SK-N-MC (cell line): Measurements from ENCODE around the gene DPY30.

ENCODE experiments used
- DNase-seq: peaks from one replicate; pipeline ENCODE4 v3.0.0-alpha.2; 2011; ENCODE audit warnings: low read depth, low spot score
- H3K27ac ChIP-seq: fragments of 200-600 bp; sonication (generic); 2 replicates; pipeline ENCODE4 v1.5.1; 2016; ENCODE audit warnings: mixed run types
- H3K36me3 ChIP-seq: fragments of 200-600 bp; sonication (generic); 2 replicates; pipeline ENCODE4 v1.6.1; 2017; ENCODE audit warnings: antibody characterized with exemption, low read length, mixed read lengths; ENCODE audit not compliant: insufficient read depth
- H3K4me3 ChIP-seq: fragments of 200-600 bp; sonication (generic); 2 replicates; pipeline ENCODE4 v1.5.1; 2016
- H3K9ac ChIP-seq: fragments of 200-600 bp; sonication (generic); 2 replicates; pipeline ENCODE4 v1.8.0; 2017; ENCODE audit warnings: mixed run types, mixed read lengths; ENCODE audit not compliant: insufficient read length
- H3K9me3 ChIP-seq: fragments of 200-600 bp; sonication (generic); 2 replicates; pipeline ENCODE4 v1.6.1; 2017; ENCODE audit warnings: low read depth, mild to moderate bottlenecking, antibody characterized with exemption, low read length, moderate library complexity, mixed read lengths
- EZH2 ChIP-seq: fragments of 200-600 bp; sonication (generic); IDR thresholded peaks from one replicate; pipeline ENCODE4 v1.6.1; 2017; ENCODE audit warnings: antibody characterized with exemption
- FOXP2 ChIP-seq: optimal IDR thresholded peaks from 2 replicates; pipeline ENCODE3; 2011; ENCODE audit warnings: mild to moderate bottlenecking, moderate library complexity; ENCODE audit not compliant: insufficient read depth; ENCODE audit errors: extremely low read length, control extremely low read depth
- POLR2AphosphoS5 ChIP-seq: IDR thresholded peaks from 2 replicates; pipeline ENCODE4 v1.6.1; 2012; ENCODE audit warnings: mild to moderate bottlenecking, low read depth, low read length, borderline replicate concordance

The DPY30 gene

GRCh38 chr2:32039447-32040219, at the start of gene DPY30:
DPY30 (minus strand) TSS chr2:32039805; CDS start chr2:32039456, 349 bp downstream.
- Histone ChIP-seq H3K9ac (peak within 1 kb of the TSS; percentile 80), H3K27ac (peak within 1 kb of the TSS; percentile 77), H3K36me3 (peaks cover 10% of the 10 kb centered on the region; the same call in 1 of the 2 replicates), H3K9me3 (no peaks in the 10 kb centered on the region), H3K4me3 (peak within 1 kb of the TSS; percentile 84)
- TF ChIP-seq FOXP2 = no peak
- TF ChIP-seq EZH2 = no peak
- peak; percentile 100 for TF ChIP-seq POLR2AphosphoS5
- no peak for DNase-seq

- Histone ChIP-seq H3K4me3 (no peak overlapping the region), H3K36me3 (peaks cover 10% of the 10 kb centered on the region), H3K9ac (no peak overlapping the region), H3K9me3 (no peaks in the 10 kb centered on the region), H3K27ac (peak overlapping the region; percentile 43; the same call in 1 of the 2 replicates)
- no peak for DNase-seq
- TF ChIP-seq FOXP2 (no peak), EZH2 (no peak), POLR2AphosphoS5 (no peak)
Observed at GRCh38 chr2:32074134-32074506, 34.5 kb upstream of the DPY30 start.

GRCh38 chr2:32067549-32067948, 27.9 kb upstream of the DPY30 start:
- Histone ChIP-seq H3K27ac (no peak overlapping the region), H3K9me3 (no peaks in the 10 kb centered on the region), H3K4me3 (no peak overlapping the region), H3K36me3 (peaks cover 13% of the 10 kb centered on the region), H3K9ac (no peak overlapping the region)
- TF ChIP-seq FOXP2 = no peak
- no peak for TF ChIP-seq EZH2
- TF ChIP-seq POLR2AphosphoS5 = no peak
- DNase-seq = no peak

- H3K9me3 ChIP-seq = no peaks in the 10 kb centered on the region
- TF ChIP-seq FOXP2 (no peak), EZH2 (no peak)
- peak overlapping the region; percentile 86 for H3K9ac ChIP-seq
- H3K4me3 ChIP-seq = peak overlapping the region; percentile 82
- H3K27ac ChIP-seq = 0 out of 2 replicates have a peak overlapping the region, but pooled peaks have one; percentile 29
- no peak for DNase-seq
- 0 out of 2 replicates have a peak, but pooled peaks cover 3% of the 10 kb centered on the region for H3K36me3 ChIP-seq
Observed at GRCh38 chr2:32064713-32065112, 25.1 kb upstream of the DPY30 start.

- Histone ChIP-seq H3K36me3 (0 out of 2 replicates have a peak, but pooled peaks cover 3% of the 10 kb centered on the region), H3K27ac (peak overlapping the region; percentile 87; the same call in 1 of the 2 replicates), H3K9ac (peak overlapping the region; percentile 86), H3K4me3 (peak overlapping the region; percentile 82), H3K9me3 (no peaks in the 10 kb centered on the region)
- TF ChIP-seq EZH2 (no peak), FOXP2 (no peak), POLR2AphosphoS5 (no peak)
- DNase-seq = no peak
Observed at GRCh38 chr2:32064021-32064601, 24.5 kb upstream of the DPY30 start.

- Histone ChIP-seq H3K4me3 (peak within 1 kb of the TSS; percentile 82), H3K27ac (peak within 1 kb of the TSS; percentile 87), H3K9ac (peak within 1 kb of the TSS; percentile 86), H3K9me3 (no peaks in the 10 kb centered on the region), H3K36me3 (0 out of 2 replicates have a peak, but pooled peaks cover 3% of the 10 kb centered on the region)
- peak; percentile 83 for DNase-seq
- TF ChIP-seq POLR2AphosphoS5 (peak; percentile 96), FOXP2 (peak; percentile 97), EZH2 (no peak)
Observed at GRCh38 chr2:32063310-32064020, 23.9 kb upstream of the DPY30 start, which contains the start of gene SPAST. SPAST (plus strand) TSS chr2:32063556; CDS start chr2:32063832, 276 bp downstream.

- Histone ChIP-seq H3K4me3 (peak overlapping the region; percentile 82), H3K36me3 (0 out of 2 replicates have a peak, but pooled peaks cover 3% of the 10 kb centered on the region), H3K9me3 (no peaks in the 10 kb centered on the region), H3K27ac (0 out of 2 replicates have a peak overlapping the region, but pooled peaks have one; percentile 79), H3K9ac (peak overlapping the region; percentile 80)
- no peak for DNase-seq
- TF ChIP-seq EZH2 (no peak), POLR2AphosphoS5 (no peak), FOXP2 (no peak)
Observed at GRCh38 chr2:32061973-32062861, 22.6 kb upstream of the DPY30 start.

- no peak overlapping the region for H3K27ac ChIP-seq
- TF ChIP-seq EZH2 = no peak
- H3K4me3 ChIP-seq = no peak overlapping the region
- no peaks in the 10 kb centered on the region for H3K9me3 ChIP-seq
- H3K9ac ChIP-seq = no peak overlapping the region
- 0 out of 2 replicates have a peak, but pooled peaks cover 3% of the 10 kb centered on the region for H3K36me3 ChIP-seq
- no peak for DNase-seq
Observed at GRCh38 chr2:32061430-32061829, 21.8 kb upstream of the DPY30 start.
